WTC11 (cell line): Measurements from ENCODE around the gene POMT2.

ENCODE experiments used
- SP1 ChIP-seq: sonication (generic); formaldehyde crosslinking; conservative IDR thresholded peaks from 2 replicates; pipeline ENCODE4 v1.8.1; 2022; ENCODE audit warnings: missing genetic modification reagents
- TF ChIP-seq, protein P1 (sequence below): fragments of 200-600 bp; IDR thresholded peaks from 2 replicates; pipeline ENCODE4 v1.8.0; 2022; ENCODE audit warnings: antibody characterized with exemption
- TF ChIP-seq, protein P2 (sequence below): sonication (generic); formaldehyde crosslinking; conservative IDR thresholded peaks from 2 replicates; pipeline ENCODE4 v1.8.1; 2022; ENCODE audit warnings: mild to moderate bottlenecking, missing genetic modification reagents

DNA sequence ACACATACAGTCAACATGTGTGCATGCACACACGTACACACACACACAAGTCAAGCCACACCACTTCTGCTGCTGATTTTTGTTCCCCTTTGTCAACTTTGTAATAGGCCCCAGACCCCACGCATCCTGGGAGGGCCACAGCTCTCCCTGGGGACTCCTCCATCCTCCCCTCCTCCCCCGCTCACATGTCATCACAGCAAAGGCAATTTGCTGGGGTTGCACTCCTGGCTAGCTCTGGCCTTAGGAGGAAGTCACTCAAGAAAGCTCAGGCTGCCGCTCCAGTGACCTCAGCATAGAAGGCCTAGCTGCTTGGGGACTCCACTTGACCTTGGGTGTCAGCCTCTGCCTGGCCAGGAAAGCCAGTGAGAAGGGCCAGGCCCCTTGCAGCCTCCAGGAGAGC, 76.8 kb downstream of the POMT2 start:
- TF ChIP-seq, protein P1, sequence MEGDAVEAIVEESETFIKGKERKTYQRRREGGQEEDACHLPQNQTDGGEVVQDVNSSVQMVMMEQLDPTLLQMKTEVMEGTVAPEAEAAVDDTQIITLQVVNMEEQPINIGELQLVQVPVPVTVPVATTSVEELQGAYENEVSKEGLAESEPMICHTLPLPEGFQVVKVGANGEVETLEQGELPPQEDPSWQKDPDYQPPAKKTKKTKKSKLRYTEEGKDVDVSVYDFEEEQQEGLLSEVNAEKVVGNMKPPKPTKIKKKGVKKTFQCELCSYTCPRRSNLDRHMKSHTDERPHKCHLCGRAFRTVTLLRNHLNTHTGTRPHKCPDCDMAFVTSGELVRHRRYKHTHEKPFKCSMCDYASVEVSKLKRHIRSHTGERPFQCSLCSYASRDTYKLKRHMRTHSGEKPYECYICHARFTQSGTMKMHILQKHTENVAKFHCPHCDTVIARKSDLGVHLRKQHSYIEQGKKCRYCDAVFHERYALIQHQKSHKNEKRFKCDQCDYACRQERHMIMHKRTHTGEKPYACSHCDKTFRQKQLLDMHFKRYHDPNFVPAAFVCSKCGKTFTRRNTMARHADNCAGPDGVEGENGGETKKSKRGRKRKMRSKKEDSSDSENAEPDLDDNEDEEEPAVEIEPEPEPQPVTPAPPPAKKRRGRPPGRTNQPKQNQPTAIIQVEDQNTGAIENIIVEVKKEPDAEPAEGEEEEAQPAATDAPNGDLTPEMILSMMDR = no peak
- TF ChIP-seq, protein P2, sequence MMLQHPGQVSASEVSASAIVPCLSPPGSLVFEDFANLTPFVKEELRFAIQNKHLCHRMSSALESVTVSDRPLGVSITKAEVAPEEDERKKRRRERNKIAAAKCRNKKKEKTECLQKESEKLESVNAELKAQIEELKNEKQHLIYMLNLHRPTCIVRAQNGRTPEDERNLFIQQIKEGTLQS (CRISPR knock-in tag) = no peak
- no peak for TF ChIP-seq SP1 (CRISPR knock-in tag)
